SK-N-SH (cell line): Measurements from ENCODE around the gene VSIG10L.

Experiments used
- CHD2 ChIP-seq: fragments of 150-350 bp; IDR thresholded peaks from 2 replicates; pipeline ENCODE4 v1.6.1; 2018; ENCODE audit warnings: low read length; ENCODE audit not compliant: partially characterized antibody
- EP300 ChIP-seq, 2 experiments: IDR thresholded peaks; 2 replicates each; pipeline versions ENCODE4 v1.4.0 to v1.6.1; 2012; ENCODE audit warnings: borderline replicate concordance in 1 of 2, low read depth in 1 of 2, low read length in 1 of 2
- FOXM1 ChIP-seq: IDR thresholded peaks from 2 replicates; pipeline ENCODE4 v1.4.0; 2012; ENCODE audit warnings: low read depth, mild to moderate bottlenecking
- GABPA ChIP-seq: IDR thresholded peaks from 2 replicates; pipeline ENCODE4 v1.4.0; 2012; ENCODE audit warnings: low read depth, mild to moderate bottlenecking
- MEF2A ChIP-seq: IDR thresholded peaks from 2 replicates; pipeline ENCODE4 v1.4.0; 2012; ENCODE audit warnings: low read depth, borderline replicate concordance
- POLR2AphosphoS5 ChIP-seq: IDR thresholded peaks from 2 replicates; pipeline ENCODE4 v1.6.1; 2012; ENCODE audit warnings: low read depth, low read length
- RXRA ChIP-seq: IDR thresholded peaks from 2 replicates; pipeline ENCODE4 v1.4.0; 2012; ENCODE audit warnings: low read depth, mild to moderate bottlenecking, borderline replicate concordance
- SMC3 ChIP-seq: IDR thresholded peaks from 2 replicates; pipeline ENCODE4 v1.6.1; 2012; ENCODE audit warnings: low read depth, low read length, improper control_type of control experiment
- TEAD4 ChIP-seq: IDR thresholded peaks from 2 replicates; pipeline ENCODE4 v1.4.0; 2012; ENCODE audit warnings: mild to moderate bottlenecking, borderline replicate concordance; ENCODE audit not compliant: insufficient read depth
- YY1 ChIP-seq: IDR thresholded peaks from 2 replicates; pipeline ENCODE4 v1.4.0; 2012; ENCODE audit warnings: low read depth, mild to moderate bottlenecking
- TF ChIP-seq, protein P1 (sequence below): fragments of 200-600 bp; sonication (generic); IDR thresholded peaks from 2 replicates; pipeline ENCODE4 v1.6.1; 2017; ENCODE audit warnings: antibody characterized with exemption, mild to moderate bottlenecking, moderate library complexity
- TF ChIP-seq, protein P2 (sequence below): IDR thresholded peaks from 2 replicates; pipeline ENCODE4; 2012
- TF ChIP-seq, protein P3 (sequence below): IDR thresholded peaks from 2 replicates; pipeline ENCODE4 v1.4.0; 2012; ENCODE audit warnings: low read depth, borderline replicate concordance
- TF ChIP-seq, protein P4 (sequence below): fragments of 150-350 bp; IDR thresholded peaks from 2 replicates; pipeline ENCODE4 v1.6.1; 2017; ENCODE audit warnings: antibody characterized with exemption, low read length, low read depth, borderline replicate concordance

DNA sequence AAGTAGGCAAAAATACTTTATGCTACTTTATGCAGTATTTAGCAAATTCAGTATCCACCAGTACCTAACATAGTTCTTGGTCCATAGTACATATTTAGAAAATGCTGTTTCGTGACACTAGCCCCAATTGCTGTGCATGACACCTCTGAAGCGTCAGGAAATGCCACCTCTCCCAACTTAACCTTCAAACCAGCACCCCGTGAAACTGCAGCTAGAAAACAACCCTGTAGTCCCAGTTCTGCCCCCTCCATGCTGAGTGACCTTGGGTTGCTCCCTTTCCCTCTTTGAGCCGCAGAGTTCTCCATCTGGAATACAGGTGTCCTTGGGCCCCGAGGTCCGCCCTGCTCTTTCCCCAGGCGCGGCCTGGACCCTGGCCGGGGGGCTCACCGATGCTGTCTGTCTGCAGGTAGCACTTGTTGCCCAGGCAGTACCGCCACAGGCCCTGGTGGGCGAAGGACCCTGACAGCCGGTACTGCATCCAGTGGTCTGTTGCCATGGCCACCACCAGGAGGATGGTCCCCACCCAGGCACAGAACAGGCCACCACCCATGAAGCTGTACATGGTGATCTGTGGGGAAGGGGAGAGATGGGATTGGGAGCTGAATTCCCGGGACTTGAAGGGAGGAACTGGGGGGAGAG, 45.1 kb upstream of the VSIG10L start:
- no peak for TF ChIP-seq RXRA
- TF ChIP-seq POLR2AphosphoS5: no peak
- TF ChIP-seq, protein P1, sequence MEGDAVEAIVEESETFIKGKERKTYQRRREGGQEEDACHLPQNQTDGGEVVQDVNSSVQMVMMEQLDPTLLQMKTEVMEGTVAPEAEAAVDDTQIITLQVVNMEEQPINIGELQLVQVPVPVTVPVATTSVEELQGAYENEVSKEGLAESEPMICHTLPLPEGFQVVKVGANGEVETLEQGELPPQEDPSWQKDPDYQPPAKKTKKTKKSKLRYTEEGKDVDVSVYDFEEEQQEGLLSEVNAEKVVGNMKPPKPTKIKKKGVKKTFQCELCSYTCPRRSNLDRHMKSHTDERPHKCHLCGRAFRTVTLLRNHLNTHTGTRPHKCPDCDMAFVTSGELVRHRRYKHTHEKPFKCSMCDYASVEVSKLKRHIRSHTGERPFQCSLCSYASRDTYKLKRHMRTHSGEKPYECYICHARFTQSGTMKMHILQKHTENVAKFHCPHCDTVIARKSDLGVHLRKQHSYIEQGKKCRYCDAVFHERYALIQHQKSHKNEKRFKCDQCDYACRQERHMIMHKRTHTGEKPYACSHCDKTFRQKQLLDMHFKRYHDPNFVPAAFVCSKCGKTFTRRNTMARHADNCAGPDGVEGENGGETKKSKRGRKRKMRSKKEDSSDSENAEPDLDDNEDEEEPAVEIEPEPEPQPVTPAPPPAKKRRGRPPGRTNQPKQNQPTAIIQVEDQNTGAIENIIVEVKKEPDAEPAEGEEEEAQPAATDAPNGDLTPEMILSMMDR: no peak
- TF ChIP-seq GABPA: no peak
- TF ChIP-seq FOXM1: no peak
- TF ChIP-seq, protein P2, sequence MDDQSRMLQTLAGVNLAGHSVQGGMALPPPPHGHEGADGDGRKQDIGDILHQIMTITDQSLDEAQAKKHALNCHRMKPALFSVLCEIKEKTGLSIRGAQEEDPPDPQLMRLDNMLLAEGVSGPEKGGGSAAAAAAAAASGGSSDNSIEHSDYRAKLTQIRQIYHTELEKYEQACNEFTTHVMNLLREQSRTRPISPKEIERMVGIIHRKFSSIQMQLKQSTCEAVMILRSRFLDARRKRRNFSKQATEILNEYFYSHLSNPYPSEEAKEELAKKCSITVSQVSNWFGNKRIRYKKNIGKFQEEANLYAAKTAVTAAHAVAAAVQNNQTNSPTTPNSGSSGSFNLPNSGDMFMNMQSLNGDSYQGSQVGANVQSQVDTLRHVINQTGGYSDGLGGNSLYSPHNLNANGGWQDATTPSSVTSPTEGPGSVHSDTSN: no peak
- no peak for TF ChIP-seq TEAD4
- no peak for TF ChIP-seq MEF2A
- TF ChIP-seq, protein P3, sequence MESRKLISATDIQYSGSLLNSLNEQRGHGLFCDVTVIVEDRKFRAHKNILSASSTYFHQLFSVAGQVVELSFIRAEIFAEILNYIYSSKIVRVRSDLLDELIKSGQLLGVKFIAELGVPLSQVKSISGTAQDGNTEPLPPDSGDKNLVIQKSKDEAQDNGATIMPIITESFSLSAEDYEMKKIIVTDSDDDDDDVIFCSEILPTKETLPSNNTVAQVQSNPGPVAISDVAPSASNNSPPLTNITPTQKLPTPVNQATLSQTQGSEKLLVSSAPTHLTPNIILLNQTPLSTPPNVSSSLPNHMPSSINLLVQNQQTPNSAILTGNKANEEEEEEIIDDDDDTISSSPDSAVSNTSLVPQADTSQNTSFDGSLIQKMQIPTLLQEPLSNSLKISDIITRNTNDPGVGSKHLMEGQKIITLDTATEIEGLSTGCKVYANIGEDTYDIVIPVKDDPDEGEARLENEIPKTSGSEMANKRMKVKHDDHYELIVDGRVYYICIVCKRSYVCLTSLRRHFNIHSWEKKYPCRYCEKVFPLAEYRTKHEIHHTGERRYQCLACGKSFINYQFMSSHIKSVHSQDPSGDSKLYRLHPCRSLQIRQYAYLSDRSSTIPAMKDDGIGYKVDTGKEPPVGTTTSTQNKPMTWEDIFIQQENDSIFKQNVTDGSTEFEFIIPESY: no peak
- no peak for TF ChIP-seq EP300 (IDR thresholded peaks at IDR 0.05; ENCODE audit: borderline replicate concordance in 1 of 2, low read depth in 1 of 2, low read length in 1 of 2)
- TF ChIP-seq, protein P4, sequence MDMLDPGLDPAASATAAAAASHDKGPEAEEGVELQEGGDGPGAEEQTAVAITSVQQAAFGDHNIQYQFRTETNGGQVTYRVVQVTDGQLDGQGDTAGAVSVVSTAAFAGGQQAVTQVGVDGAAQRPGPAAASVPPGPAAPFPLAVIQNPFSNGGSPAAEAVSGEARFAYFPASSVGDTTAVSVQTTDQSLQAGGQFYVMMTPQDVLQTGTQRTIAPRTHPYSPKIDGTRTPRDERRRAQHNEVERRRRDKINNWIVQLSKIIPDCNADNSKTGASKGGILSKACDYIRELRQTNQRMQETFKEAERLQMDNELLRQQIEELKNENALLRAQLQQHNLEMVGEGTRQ: no peak
- no peak for TF ChIP-seq SMC3
- TF ChIP-seq YY1: no peak
- TF ChIP-seq CHD2: no peak
